ENCODE measurements around the gene EYA2.

- TF ChIP-seq CTCF (IDR thresholded peaks at IDR 0.05) (no peak), POLR2A (IDR thresholded peaks at IDR 0.05) (no peak)
Measured at GRCh38 chr20:47029845-47030244, 135.2 kb downstream of the EYA2 start.

Measured in prostate gland (tissue), 2 donors.